Measurements from ENCODE around the gene LY9. TPM values are rescaled to one million over a fixed set of nuclear protein-coding genes. Genes with fewer than 3 reads are reported as not detected.

LY9 gene
- total RNA-seq, 2 donors from 2014 or later = 0.41 to 0.71 TPM

- no peaks in the 10 kb centered on the region for H3K27me3 ChIP-seq (replicated peaks; ENCODE audit: insufficient read depth)
- TF ChIP-seq CTCF (IDR thresholded peaks at IDR 0.05) = no peak
- H3K4me3 ChIP-seq = no peak overlapping the region
- ATAC-seq (ENCODE audit: insufficient number of reproducible peaks, low FRiP score, low read depth) (no peak), DNase-seq (ENCODE audit: low spot score) (no peak)
- H3K27ac ChIP-seq = no peak overlapping the region
- H3K4me1 ChIP-seq (ENCODE audit: control insufficient read depth in 1 of 2, low read depth in 2 of 2) = no peaks in the 10 kb centered on the region
- no peaks in the 10 kb centered on the region for H3K9me3 ChIP-seq
- no peaks in the 10 kb centered on the region for H3K36me3 ChIP-seq
Measured at GRCh38 chr1:160827418-160827817, 31.4 kb downstream of the LY9 start.

- DNase-seq (ENCODE audit: low spot score) (no peak), ATAC-seq (ENCODE audit: insufficient number of reproducible peaks, low FRiP score, low read depth) (no peak)
- Histone ChIP-seq H3K9me3 (no peaks in the 10 kb centered on the region), H3K4me3 (no peak overlapping the region), H3K27ac (no peak overlapping the region), H3K36me3 (no peaks in the 10 kb centered on the region), H3K27me3 (replicated peaks; ENCODE audit: insufficient read depth) (no peaks in the 10 kb centered on the region), H3K4me1 (ENCODE audit: control insufficient read depth in 1 of 2, low read depth in 2 of 2) (no peaks in the 10 kb centered on the region)
- TF ChIP-seq CTCF (IDR thresholded peaks at IDR 0.05) = no peak
Measured at GRCh38 chr1:160829766-160830165, 33.8 kb downstream of the LY9 start.

- Histone ChIP-seq H3K4me1 (ENCODE audit: control insufficient read depth in 1 of 2, low read depth in 2 of 2) (no peaks in the 10 kb centered on the region), H3K36me3 (no peaks in the 10 kb centered on the region), H3K27me3 (replicated peaks; ENCODE audit: insufficient read depth) (no peaks in the 10 kb centered on the region), H3K9me3 (no peaks in the 10 kb centered on the region), H3K27ac (no peak overlapping the region), H3K4me3 (no peak overlapping the region)
- TF ChIP-seq CTCF (IDR thresholded peaks at IDR 0.05) = peak; percentile 42
- ATAC-seq (ENCODE audit: insufficient number of reproducible peaks, low FRiP score, low read depth) (no peak), DNase-seq (ENCODE audit: low spot score) (no peak)
Measured at GRCh38 chr1:160830321-160831153, 34.6 kb downstream of the LY9 start.

- H3K9me3 ChIP-seq = no peaks in the 10 kb centered on the region
- no peaks in the 10 kb centered on the region for H3K27me3 ChIP-seq (replicated peaks; ENCODE audit: insufficient read depth)
- ATAC-seq (ENCODE audit: insufficient number of reproducible peaks, low FRiP score, low read depth) (no peak), DNase-seq (ENCODE audit: low spot score) (no peak)
- peak; percentile 61 for TF ChIP-seq CTCF (IDR thresholded peaks at IDR 0.05)
- H3K4me1 ChIP-seq (ENCODE audit: control insufficient read depth in 1 of 2, low read depth in 2 of 2) = peaks cover 7 to 13% of the 10 kb centered on the region in 2 donors
- H3K27ac ChIP-seq = no peak overlapping the region
- no peaks in the 10 kb centered on the region for H3K36me3 ChIP-seq
- H3K4me3 ChIP-seq = no peak overlapping the region
Measured at GRCh38 chr1:160834945-160835565, 39.1 kb downstream of the LY9 start.

- Histone ChIP-seq H3K4me3 (no peak overlapping the region), H3K36me3 (no peaks in the 10 kb centered on the region), H3K9me3 (no peaks in the 10 kb centered on the region), H3K27ac (no peak overlapping the region), H3K27me3 (replicated peaks; ENCODE audit: insufficient read depth) (no peaks in the 10 kb centered on the region), H3K4me1 (ENCODE audit: control insufficient read depth in 1 of 2, low read depth in 2 of 2) (peaks cover 7 to 13% of the 10 kb centered on the region in 2 donors)
- ATAC-seq (ENCODE audit: insufficient number of reproducible peaks, low FRiP score, low read depth) (no peak), DNase-seq (ENCODE audit: low spot score) (no peak)
- TF ChIP-seq CTCF (IDR thresholded peaks at IDR 0.05) = no peak
Measured at GRCh38 chr1:160835751-160836150, 39.8 kb downstream of the LY9 start.

Measured in thoracic aorta (tissue), 2 donors.